WI38 (cell line): Measurements from ENCODE around the gene KIF21B.

Experiments used
- H3K4me3 ChIP-seq: 2 replicates; pipeline ENCODE4 v1.5.1; 2011; ENCODE audit warnings: low read depth, mild to moderate bottlenecking, control low read depth, low read length
- TF ChIP-seq, protein P1 (sequence below): IDR thresholded peaks from 2 replicates; pipeline ENCODE4 v1.5.1; 2012; ENCODE audit warnings: low read depth, mild to moderate bottlenecking, control low read depth, low read length

Gene KIF21B

DNA sequence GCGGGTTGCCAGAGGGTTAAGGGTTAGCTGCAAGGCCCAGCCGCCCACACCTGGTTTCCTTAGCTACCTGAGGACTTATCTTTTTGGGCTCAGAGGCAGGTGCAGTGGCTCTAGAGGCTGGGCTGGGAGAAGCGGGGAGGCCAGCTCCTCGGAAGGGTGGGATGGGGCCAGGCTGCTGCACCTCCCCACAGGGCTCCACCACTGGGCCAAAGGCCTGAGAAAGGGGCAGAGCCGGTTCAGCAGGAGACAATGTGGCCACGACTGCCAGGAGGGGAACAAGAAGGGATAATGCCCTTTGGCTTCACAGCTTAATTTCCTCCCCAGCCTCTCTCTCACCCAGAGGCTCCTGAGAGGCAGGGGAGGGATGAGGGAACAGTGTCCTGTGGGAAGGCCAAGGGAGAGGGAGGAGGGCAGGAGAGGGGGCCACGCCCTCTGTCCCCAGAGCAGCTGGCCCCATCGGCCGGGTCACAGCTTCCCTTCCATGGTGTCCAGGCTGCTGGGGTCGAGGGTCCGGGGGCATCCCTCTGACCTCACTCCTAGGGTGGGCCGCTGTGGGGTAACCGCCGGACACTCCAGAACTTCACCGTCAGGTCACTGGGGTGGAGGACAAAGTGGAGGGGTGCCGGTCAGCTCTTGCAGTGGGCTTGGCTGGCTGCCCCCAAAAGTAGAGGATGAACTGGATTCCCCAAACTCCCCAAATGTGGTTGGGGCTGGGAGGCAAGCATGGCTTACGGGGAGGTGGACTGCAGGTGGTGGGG lies 50.4 kb downstream of the KIF21B start:
- TF ChIP-seq, protein P1, sequence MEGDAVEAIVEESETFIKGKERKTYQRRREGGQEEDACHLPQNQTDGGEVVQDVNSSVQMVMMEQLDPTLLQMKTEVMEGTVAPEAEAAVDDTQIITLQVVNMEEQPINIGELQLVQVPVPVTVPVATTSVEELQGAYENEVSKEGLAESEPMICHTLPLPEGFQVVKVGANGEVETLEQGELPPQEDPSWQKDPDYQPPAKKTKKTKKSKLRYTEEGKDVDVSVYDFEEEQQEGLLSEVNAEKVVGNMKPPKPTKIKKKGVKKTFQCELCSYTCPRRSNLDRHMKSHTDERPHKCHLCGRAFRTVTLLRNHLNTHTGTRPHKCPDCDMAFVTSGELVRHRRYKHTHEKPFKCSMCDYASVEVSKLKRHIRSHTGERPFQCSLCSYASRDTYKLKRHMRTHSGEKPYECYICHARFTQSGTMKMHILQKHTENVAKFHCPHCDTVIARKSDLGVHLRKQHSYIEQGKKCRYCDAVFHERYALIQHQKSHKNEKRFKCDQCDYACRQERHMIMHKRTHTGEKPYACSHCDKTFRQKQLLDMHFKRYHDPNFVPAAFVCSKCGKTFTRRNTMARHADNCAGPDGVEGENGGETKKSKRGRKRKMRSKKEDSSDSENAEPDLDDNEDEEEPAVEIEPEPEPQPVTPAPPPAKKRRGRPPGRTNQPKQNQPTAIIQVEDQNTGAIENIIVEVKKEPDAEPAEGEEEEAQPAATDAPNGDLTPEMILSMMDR: no peak
- no peak overlapping the region for H3K4me3 ChIP-seq

DNA sequence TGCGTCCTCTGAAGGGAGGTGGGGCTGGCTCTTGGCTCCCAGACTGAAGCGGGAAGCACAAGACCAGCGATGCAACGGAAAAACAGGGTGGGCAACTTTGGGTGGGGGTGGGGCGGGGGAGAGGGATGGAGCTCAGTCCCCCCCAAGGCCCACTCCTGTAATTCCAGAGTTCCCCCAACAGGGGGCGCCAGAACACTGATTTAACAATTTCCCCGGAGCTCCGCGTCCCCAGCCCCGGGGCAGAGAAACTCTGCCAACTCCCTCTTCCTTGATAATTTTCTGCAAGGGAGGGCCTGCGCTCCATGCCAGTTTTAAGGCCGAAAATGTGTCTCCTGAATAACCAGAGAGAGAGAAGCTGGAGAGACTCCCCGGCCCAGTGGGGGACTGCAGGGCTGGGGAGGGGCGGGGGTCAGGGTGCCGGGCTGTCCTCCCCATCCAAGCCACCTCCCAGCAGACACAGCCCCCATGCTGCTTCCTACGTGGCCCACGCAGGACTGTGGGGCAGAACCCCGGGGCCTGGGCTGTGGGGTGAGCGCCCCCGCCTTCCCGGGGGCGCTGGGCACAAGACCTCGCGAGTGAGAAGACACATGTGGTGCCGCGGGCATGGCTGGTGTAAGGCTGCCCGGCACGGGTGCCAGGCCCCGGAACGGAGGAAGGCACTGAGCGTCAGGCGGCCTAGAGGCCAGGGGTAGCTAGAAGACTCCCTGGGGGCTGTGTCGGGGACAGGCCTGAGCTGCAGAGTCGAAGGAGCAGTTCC lies 51.4 kb downstream of the KIF21B start:
- no peak overlapping the region for H3K4me3 ChIP-seq
- TF ChIP-seq, protein P1: peak; percentile 44

- H3K4me3 ChIP-seq: no peak overlapping the region
- TF ChIP-seq, protein P1: no peak
Measured at GRCh38 chr1:200971428-200971903, 52.0 kb downstream of the KIF21B start.

- TF ChIP-seq, protein P1: no peak
- no peak overlapping the region for H3K4me3 ChIP-seq
Measured at GRCh38 chr1:200970771-200971427, 52.6 kb downstream of the KIF21B start.

GRCh38 chr1:200969726-200970561 lies 53.6 kb downstream of the KIF21B start:
- TF ChIP-seq, protein P1: no peak

GRCh38 chr1:200968469-200969410 lies 54.8 kb downstream of the KIF21B start:
- H3K4me3 ChIP-seq: no peak overlapping the region

More at GRCh38 chr1:200969726-200970561, 53.6 kb downstream of the KIF21B start:
- H3K4me3 ChIP-seq: no peak overlapping the region

More at GRCh38 chr1:200968469-200969410, 54.8 kb downstream of the KIF21B start:
- TF ChIP-seq, protein P1: no peak
